Activated naive CD8-positive, alpha-beta T cell treated with anti-CD3 and anti-CD28 coated beads for 36 hours (primary cell): ENCODE results near the gene MAP3K6. TPM values are rescaled to one million over a fixed set of nuclear protein-coding genes. Genes with fewer than 3 reads are reported as not detected.
A peak's percentile ranks its signal among the peaks of the same experiment; 100 is the strongest.

Source experiments
- DNase-seq: peaks from one replicate; pipeline ENCODE4 v3.0.0; 2021
- H3K27ac Mint-ChIP-seq: one replicate; pipeline ENCODE4 v1.8.0; 2022; ENCODE audit warnings: mild to moderate bottlenecking, moderate library complexity, mixed read lengths
- H3K27me3 Mint-ChIP-seq: one replicate; pipeline ENCODE4 v1.8.0; 2022; ENCODE audit warnings: mild to moderate bottlenecking, mixed read lengths
- H3K36me3 Mint-ChIP-seq: one replicate; pipeline ENCODE4 v1.8.0; 2021; ENCODE audit warnings: mild to moderate bottlenecking, mixed read lengths
- H3K4me1 Mint-ChIP-seq: one replicate; pipeline ENCODE4 v1.8.0; 2021; ENCODE audit warnings: mixed read lengths
- H3K4me3 Mint-ChIP-seq: one replicate; pipeline ENCODE4 v1.8.0; 2022; ENCODE audit warnings: mild to moderate bottlenecking, moderate library complexity, mixed read lengths
- H3K9me3 Mint-ChIP-seq: one replicate; pipeline ENCODE4 v1.8.0; 2022; ENCODE audit warnings: mixed read lengths
- total RNA-seq, 2 experiments: library from RNA; stranded (reverse); gene quantifications; one replicate each; pipeline ENCODE4 v1.2.3, GENCODE V29; 2021

MAP3K6 gene
- total RNA-seq, 2 experiments from 2014 or later: 3.0 to 4.5 TPM

GRCh38 chr1:27356619-27357280 is 10.0 kb downstream of the MAP3K6 start:
- peaks cover 37% of the 10 kb centered on the region for H3K4me1 Mint-ChIP-seq
- H3K27me3 Mint-ChIP-seq: peaks cover 4% of the 10 kb centered on the region
- H3K36me3 Mint-ChIP-seq: peaks cover 4% of the 10 kb centered on the region
- H3K9me3 Mint-ChIP-seq: no peaks in the 10 kb centered on the region
- H3K27ac Mint-ChIP-seq: peak overlapping the region; percentile 63
- peak; percentile 57 for DNase-seq
- peak overlapping the region; percentile 65 for H3K4me3 Mint-ChIP-seq

DNA sequence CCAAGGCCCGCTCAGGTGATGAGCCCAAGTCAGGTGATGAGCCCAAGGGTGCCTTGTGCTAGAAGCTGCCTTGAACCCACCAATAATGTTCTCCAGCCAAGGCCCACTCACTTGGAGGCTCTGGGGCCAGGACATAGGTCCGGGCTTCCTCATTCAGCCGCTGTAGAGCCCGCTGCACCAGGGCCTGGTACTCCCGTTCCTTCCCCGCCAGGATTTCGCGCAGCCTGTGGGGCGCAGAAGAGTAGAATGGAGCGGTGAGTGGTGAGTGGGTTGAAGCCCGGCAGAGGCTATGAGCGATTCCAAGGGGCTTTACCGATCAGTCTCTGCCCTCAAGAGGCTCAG is 10.5 kb downstream of the MAP3K6 start:
- H3K9me3 Mint-ChIP-seq: no peaks in the 10 kb centered on the region
- H3K36me3 Mint-ChIP-seq: peaks cover 4% of the 10 kb centered on the region
- no peak for DNase-seq
- peaks cover 4% of the 10 kb centered on the region for H3K27me3 Mint-ChIP-seq
- H3K4me3 Mint-ChIP-seq: no peak overlapping the region
- peak overlapping the region; percentile 5 for H3K27ac Mint-ChIP-seq
- peaks cover 37% of the 10 kb centered on the region for H3K4me1 Mint-ChIP-seq

DNA sequence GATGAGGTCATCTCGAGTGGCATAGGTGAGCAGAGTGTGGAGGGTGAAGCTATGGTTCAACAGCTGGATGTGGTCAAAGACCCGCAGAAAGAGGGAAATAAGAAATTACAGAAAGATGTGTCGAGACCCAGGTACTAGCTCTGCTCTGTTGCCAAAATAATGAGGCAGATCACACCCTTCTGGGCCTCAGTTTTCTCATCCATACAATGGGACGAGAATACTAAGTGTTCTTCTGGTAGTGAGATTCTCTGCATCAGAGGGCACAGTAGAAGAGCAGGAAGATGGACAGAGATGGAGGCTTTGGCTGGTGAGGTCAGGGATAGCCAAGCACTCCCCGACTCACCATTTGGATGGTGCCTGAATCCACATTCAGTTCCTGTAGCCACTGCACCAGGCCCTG is 11.1 kb downstream of the MAP3K6 start:
- peaks cover 37% of the 10 kb centered on the region for H3K4me1 Mint-ChIP-seq
- peak overlapping the region; percentile 28 for H3K27ac Mint-ChIP-seq
- H3K36me3 Mint-ChIP-seq: peaks cover 4% of the 10 kb centered on the region

GRCh38 chr1:27353629-27354028 is 13.1 kb downstream of the MAP3K6 start:
- Mint-ChIP-seq H3K9me3 (no peaks in the 10 kb centered on the region), H3K36me3 (peaks cover 4% of the 10 kb centered on the region), H3K4me1 (peaks cover 24% of the 10 kb centered on the region), H3K4me3 (no peak overlapping the region), H3K27me3 (no peaks in the 10 kb centered on the region), H3K27ac (no peak overlapping the region)
- no peak for DNase-seq

More for the DNA sequence above, 11.1 kb downstream of the MAP3K6 start:
- no peak for DNase-seq
- H3K4me3 Mint-ChIP-seq: no peak overlapping the region
- peaks cover 4% of the 10 kb centered on the region for H3K27me3 Mint-ChIP-seq
- H3K9me3 Mint-ChIP-seq: no peaks in the 10 kb centered on the region

DNA sequence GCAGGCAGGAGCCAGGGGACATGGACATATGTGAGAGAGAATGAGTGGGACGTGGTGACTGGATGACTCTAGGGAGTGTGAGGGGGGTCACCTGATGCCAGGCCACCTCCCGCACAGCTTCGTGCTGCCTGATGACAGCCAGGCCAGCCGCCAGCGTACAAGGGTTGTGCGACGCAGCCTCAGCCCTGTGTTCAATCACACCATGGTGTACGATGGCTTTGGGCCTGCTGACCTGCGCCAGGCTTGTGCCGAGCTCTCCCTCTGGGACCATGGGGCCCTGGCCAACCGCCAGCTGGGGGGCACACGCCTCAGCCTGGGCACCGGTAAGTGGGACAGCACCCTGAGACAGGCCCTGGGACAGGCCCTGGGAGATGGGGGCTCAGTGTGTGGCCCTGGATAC is 13.6 kb downstream of the MAP3K6 start:
- Mint-ChIP-seq H3K9me3 (no peaks in the 10 kb centered on the region), H3K27ac (peak overlapping the region; percentile 34), H3K4me3 (no peak overlapping the region), H3K36me3 (peaks cover 4% of the 10 kb centered on the region), H3K4me1 (peaks cover 23% of the 10 kb centered on the region), H3K27me3 (no peaks in the 10 kb centered on the region)
- no peak for DNase-seq

GRCh38 chr1:27351541-27352107 is 15.1 kb downstream of the MAP3K6 start:
- no peak overlapping the region for H3K27ac Mint-ChIP-seq
- H3K4me1 Mint-ChIP-seq: peaks cover 13% of the 10 kb centered on the region
- peaks cover 4% of the 10 kb centered on the region for H3K36me3 Mint-ChIP-seq
- no peaks in the 10 kb centered on the region for H3K27me3 Mint-ChIP-seq
- DNase-seq: no peak
- H3K4me3 Mint-ChIP-seq: no peak overlapping the region
- no peaks in the 10 kb centered on the region for H3K9me3 Mint-ChIP-seq

DNA sequence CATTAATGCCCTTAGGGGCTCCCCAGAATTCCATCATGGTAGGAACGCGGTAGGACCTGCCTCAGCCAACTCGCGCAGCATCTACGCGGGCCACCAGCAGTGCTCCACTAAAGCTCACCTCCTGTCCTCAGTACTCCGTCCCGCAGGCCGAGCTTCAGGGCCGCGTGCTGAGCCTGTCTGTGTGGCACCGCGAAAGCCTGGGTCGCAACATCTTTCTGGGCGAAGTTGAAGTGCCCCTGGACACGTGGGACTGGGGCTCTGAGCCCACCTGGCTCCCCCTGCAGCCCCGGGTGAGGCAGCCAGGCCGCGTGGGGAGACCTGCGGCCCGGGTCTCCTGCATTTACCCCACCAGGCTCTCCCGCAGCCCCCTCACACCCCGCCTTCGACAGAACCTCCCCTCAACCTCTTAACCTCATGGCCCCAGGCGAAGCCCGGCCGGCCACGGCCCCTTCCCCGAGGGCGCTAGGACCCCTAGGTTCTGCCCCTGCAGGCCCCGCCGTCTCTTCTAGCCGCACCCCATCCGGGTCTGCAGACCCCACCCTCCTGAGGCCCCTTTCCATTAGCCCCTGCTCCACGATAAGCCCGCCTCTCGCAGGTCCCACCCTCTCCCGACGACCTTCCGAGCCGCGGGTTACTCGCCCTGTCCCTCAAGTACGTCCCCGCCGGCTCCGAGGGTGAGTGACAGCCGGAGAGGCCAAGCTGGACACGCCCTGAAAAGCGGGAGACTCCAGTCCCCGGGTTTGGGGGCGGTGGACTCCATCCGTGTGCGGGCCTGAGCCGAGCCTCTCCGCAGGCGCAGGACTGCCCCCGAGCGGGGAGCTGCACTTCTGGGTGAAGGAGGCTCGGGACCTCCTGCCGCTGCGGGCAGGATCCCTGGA is 15.9 kb downstream of the MAP3K6 start:
- no peak overlapping the region for H3K4me3 Mint-ChIP-seq
- H3K4me1 Mint-ChIP-seq: peaks cover 8% of the 10 kb centered on the region
- no peaks in the 10 kb centered on the region for H3K9me3 Mint-ChIP-seq
- H3K27me3 Mint-ChIP-seq: no peaks in the 10 kb centered on the region
- H3K36me3 Mint-ChIP-seq: peaks cover 7% of the 10 kb centered on the region
- H3K27ac Mint-ChIP-seq: no peak overlapping the region
- DNase-seq: no peak

GRCh38 chr1:27349784-27350662 is 16.7 kb downstream of the MAP3K6 start:
- peak; percentile 43 for DNase-seq
- Mint-ChIP-seq H3K4me3 (no peak overlapping the region), H3K9me3 (no peaks in the 10 kb centered on the region), H3K27me3 (no peaks in the 10 kb centered on the region), H3K4me1 (peaks cover 2% of the 10 kb centered on the region), H3K36me3 (peaks cover 3% of the 10 kb centered on the region), H3K27ac (no peak overlapping the region)

DNA sequence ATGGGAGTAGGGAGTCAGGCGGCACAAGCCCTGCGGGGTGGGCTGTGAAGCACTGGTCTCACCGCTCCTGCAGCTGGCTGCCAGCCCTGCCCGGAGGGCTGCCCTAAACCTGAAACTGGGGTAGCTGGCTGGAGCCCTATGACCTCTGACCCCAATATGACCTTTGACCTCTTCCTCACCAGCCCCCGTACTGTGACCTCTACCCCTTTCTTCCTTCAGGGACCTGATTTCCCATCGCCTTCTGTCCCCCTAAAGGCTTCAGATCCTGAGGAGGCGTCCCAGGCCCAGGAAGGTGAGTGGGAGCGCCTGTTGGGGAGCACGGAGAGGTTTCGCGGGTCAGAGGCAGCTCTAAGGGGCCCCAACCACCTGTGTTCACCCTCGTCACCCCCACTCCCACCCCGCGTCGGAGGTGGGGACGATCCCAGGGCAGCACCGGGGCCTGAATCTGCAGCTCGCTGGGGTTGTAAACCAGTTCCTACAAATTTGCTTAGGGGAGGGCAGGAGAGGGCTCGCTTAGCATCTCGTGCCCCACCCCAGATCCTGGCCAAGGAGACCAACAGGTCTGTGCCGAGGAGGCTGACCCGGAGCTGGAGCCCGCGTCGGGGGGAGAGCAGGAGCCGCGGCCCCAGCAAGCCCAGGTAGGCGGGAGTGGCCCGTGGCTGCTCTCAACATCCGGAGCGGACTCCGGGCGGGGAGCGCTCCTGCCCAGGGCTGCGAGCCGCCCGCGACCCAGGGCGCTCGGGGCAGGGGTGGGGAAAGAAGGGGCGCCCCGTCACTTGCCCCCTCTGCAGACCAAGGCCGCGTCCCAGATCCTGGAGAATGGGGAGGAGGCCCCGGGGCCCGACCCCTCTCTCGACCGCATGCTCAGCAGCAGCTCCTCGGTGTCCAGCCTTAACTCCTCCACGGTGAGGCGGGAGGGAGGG is 17.6 kb downstream of the MAP3K6 start:
- H3K4me1 Mint-ChIP-seq: peaks cover 7% of the 10 kb centered on the region
- DNase-seq: peak; percentile 56
- H3K4me3 Mint-ChIP-seq: peak overlapping the region; percentile 64
- H3K9me3 Mint-ChIP-seq: no peaks in the 10 kb centered on the region
- no peaks in the 10 kb centered on the region for H3K27me3 Mint-ChIP-seq
- H3K36me3 Mint-ChIP-seq: peaks cover 3% of the 10 kb centered on the region
- no peak overlapping the region for H3K27ac Mint-ChIP-seq

DNA sequence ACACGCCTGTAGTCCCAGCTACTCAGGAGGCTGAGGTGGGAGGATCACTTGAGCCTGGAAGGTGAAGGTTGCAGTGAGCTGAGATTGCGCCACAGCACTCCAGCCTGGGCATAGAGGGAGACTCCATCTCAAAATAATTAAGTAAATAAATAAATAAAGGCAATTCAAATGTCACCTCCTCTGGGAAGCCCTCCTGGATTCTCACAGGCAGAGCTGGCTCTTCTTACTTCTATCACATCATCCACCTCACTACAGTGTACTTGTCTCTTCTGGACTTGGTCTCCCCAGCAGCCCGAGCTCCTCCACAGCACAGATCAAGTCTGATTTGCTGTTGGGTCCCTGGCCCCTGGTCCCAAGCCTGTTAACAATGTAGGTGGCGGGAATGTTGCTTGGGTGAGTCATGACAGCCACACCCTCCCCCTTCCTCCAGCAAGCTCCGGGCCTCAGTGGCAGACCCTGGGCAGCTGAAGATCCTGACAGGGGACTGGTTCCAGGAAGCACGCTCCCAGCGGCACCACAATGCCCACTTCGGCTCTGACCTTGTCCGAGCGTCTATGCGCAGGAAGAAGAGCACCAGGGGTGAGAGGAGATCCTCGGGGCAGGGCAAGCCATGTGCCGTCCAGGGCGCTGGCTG is 19.7 kb downstream of the MAP3K6 start:
- H3K4me1 Mint-ChIP-seq: peaks cover 16% of the 10 kb centered on the region
- no peaks in the 10 kb centered on the region for H3K27me3 Mint-ChIP-seq
- peaks cover 3% of the 10 kb centered on the region for H3K36me3 Mint-ChIP-seq
- no peak for DNase-seq
- H3K27ac Mint-ChIP-seq: no peak overlapping the region
- H3K9me3 Mint-ChIP-seq: no peaks in the 10 kb centered on the region
- no peak overlapping the region for H3K4me3 Mint-ChIP-seq

GRCh38 chr1:27346357-27346756 is 20.4 kb downstream of the MAP3K6 start:
- no peak overlapping the region for H3K27ac Mint-ChIP-seq
- H3K36me3 Mint-ChIP-seq: peaks cover 3% of the 10 kb centered on the region
- no peaks in the 10 kb centered on the region for H3K9me3 Mint-ChIP-seq
- H3K4me3 Mint-ChIP-seq: no peak overlapping the region
- no peaks in the 10 kb centered on the region for H3K27me3 Mint-ChIP-seq
- DNase-seq: no peak
- peaks cover 21% of the 10 kb centered on the region for H3K4me1 Mint-ChIP-seq

DNA sequence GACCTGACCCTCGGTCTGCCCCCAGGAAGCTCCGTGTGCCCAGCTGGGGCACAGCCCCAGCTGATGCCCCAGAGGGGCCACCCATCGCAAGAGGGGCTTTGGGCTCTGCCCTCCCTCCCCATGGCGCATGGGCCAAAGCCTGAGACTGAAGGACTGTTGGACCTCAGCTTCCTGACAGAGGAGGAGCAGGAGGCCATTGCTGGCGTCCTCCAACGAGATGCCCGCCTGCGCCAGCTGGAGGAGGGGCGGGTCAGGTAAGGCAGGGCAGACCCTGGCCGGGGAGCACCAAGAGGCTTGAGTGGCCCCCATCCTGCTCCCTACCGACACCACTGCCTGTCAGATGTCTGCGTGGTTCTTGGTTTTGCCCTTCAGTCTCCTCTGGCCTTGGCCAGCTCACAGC is 21.5 kb downstream of the MAP3K6 start:
- DNase-seq: no peak
- Mint-ChIP-seq H3K9me3 (no peaks in the 10 kb centered on the region), H3K4me1 (peaks cover 30% of the 10 kb centered on the region), H3K27me3 (no peaks in the 10 kb centered on the region), H3K36me3 (peaks cover 3% of the 10 kb centered on the region), H3K27ac (no peak overlapping the region), H3K4me3 (no peak overlapping the region)

- H3K4me1 Mint-ChIP-seq: peaks cover 36% of the 10 kb centered on the region
- peak overlapping the region; percentile 71 for H3K27ac Mint-ChIP-seq
Observed at GRCh38 chr1:27343639-27344025, 23.1 kb downstream of the MAP3K6 start.

More at GRCh38 chr1:27343639-27344025, 23.1 kb downstream of the MAP3K6 start:
- H3K9me3 Mint-ChIP-seq: no peaks in the 10 kb centered on the region
- H3K4me3 Mint-ChIP-seq: peak overlapping the region; percentile 78
- H3K27me3 Mint-ChIP-seq: no peaks in the 10 kb centered on the region
- H3K36me3 Mint-ChIP-seq: peaks cover 6% of the 10 kb centered on the region
- no peak for DNase-seq
